Astrocyte (in vitro differentiated cells and primary cell): Measurements from ENCODE around the gene F11. TPM values are rescaled to one million over a fixed set of nuclear protein-coding genes. Genes with fewer than 3 reads are reported as not detected.

Source experiments
- DNase-seq: peaks from one replicate; pipeline ENCODE4 v3.0.0-alpha.2; 2010; ENCODE audit warnings: low read depth
- FAIRE-seq: peaks from 2 replicates; lab custom pipeline; 2011; peaks lifted over from hg19 to GRCh38; lab: Jason Lieb, UNC
- H2AFZ ChIP-seq: 2 replicates; pipeline ENCODE4 v1.6.0; 2012; ENCODE audit warnings: low read depth, low read length, inconsistent platforms
- H3K27ac ChIP-seq: 2 replicates; pipeline ENCODE4 v1.5.1; 2011; ENCODE audit warnings: low read depth, low read length, inconsistent platforms
- H3K27me3 ChIP-seq: 2 replicates; pipeline ENCODE4 v1.6.0; 2011; ENCODE audit warnings: low read length, inconsistent platforms; ENCODE audit not compliant: insufficient read depth
- H3K36me3 ChIP-seq: 2 replicates; pipeline ENCODE4 v1.5.1; 2011; ENCODE audit warnings: low read length, inconsistent platforms; ENCODE audit not compliant: insufficient read depth
- H3K4me1 ChIP-seq: 2 replicates; pipeline ENCODE4 v1.5.1; 2011; ENCODE audit warnings: low read length, inconsistent platforms; ENCODE audit not compliant: insufficient read depth
- H3K4me2 ChIP-seq: 2 replicates; pipeline ENCODE4 v1.6.0; 2012; ENCODE audit warnings: low read length, inconsistent platforms
- H3K4me3 ChIP-seq: 2 replicates; pipeline ENCODE4 v1.5.1; 2011; ENCODE audit warnings: low read depth, mild to moderate bottlenecking, low read length, inconsistent platforms; ENCODE audit not compliant: insufficient read depth
- H3K79me2 ChIP-seq: 2 replicates; pipeline ENCODE4 v1.6.0; 2012; ENCODE audit warnings: mild to moderate bottlenecking, low read length, inconsistent platforms; ENCODE audit not compliant: insufficient read depth
- H3K9ac ChIP-seq: 2 replicates; pipeline ENCODE4 v1.6.0; 2012; ENCODE audit warnings: mild to moderate bottlenecking, low read length, inconsistent platforms
- H3K9me3 ChIP-seq: 2 replicates; pipeline ENCODE4 v1.5.1; 2012; ENCODE audit warnings: low read depth, mild to moderate bottlenecking, low read length, inconsistent platforms; ENCODE audit not compliant: insufficient read depth
- H4K20me1 ChIP-seq: 2 replicates; pipeline ENCODE4 v1.6.0; 2012; ENCODE audit warnings: low read length, inconsistent platforms; ENCODE audit not compliant: insufficient read depth
- H3K27ac Mint-ChIP-seq: one replicate; pipeline ENCODE4 v1.8.0; 2021; ENCODE audit warnings: mild to moderate bottlenecking, mixed read lengths; ENCODE audit not compliant: unreplicated experiment
- H3K27me3 Mint-ChIP-seq: one replicate; pipeline ENCODE4 v1.8.0; 2021; ENCODE audit warnings: low read depth, mixed read lengths; ENCODE audit not compliant: unreplicated experiment
- H3K36me3 Mint-ChIP-seq: one replicate; pipeline ENCODE4 v1.8.0; 2021; ENCODE audit warnings: low read depth, mixed read lengths; ENCODE audit not compliant: unreplicated experiment
- H3K4me1 Mint-ChIP-seq: one replicate; pipeline ENCODE4 v1.8.0; 2021; ENCODE audit warnings: low read depth, mixed read lengths; ENCODE audit not compliant: unreplicated experiment
- H3K4me3 Mint-ChIP-seq: one replicate; pipeline ENCODE4 v1.8.0; 2021; ENCODE audit warnings: mild to moderate bottlenecking, moderate library complexity, mixed read lengths; ENCODE audit not compliant: unreplicated experiment
- H3K9me3 Mint-ChIP-seq: one replicate; pipeline ENCODE4 v1.8.0; 2021; ENCODE audit warnings: mild to moderate bottlenecking, mixed read lengths; ENCODE audit not compliant: unreplicated experiment
- CTCF ChIP-seq: IDR thresholded peaks from 2 replicates; pipeline ENCODE4 v1.5.1; 2011; ENCODE audit warnings: low read depth, mild to moderate bottlenecking, inconsistent platforms, low read length, moderate library complexity; ENCODE audit not compliant: insufficient read depth
- EZH2 ChIP-seq: IDR thresholded peaks from 2 replicates; pipeline ENCODE4 v1.6.1; 2012; ENCODE audit warnings: mild to moderate bottlenecking, low read length, inconsistent platforms; ENCODE audit not compliant: insufficient read depth
- total RNA-seq: library from RNA; stranded (reverse); gene quantifications from 2 replicates; pipeline ENCODE4 v1.2.1, GENCODE V29; 2021

Gene F11
- total RNA-seq, 1 donor from 2014 or later: not detected

- Mint-ChIP-seq H3K9me3 (peaks cover 11% of the 10 kb centered on the region), H3K36me3 (no peaks in the 10 kb centered on the region), H3K27me3 (peaks cover 2% of the 10 kb centered on the region), H3K4me3 (no peak overlapping the region), H3K27ac (no peak overlapping the region), H3K4me1 (no peaks in the 10 kb centered on the region)
- FAIRE-seq: no peak
- no peaks in the 10 kb centered on the region for H4K20me1 ChIP-seq
- H3K36me3 ChIP-seq: no peaks in the 10 kb centered on the region
- no peak overlapping the region for H3K4me3 ChIP-seq
- TF ChIP-seq CTCF: no peak
- TF ChIP-seq EZH2: no peak
- no peaks in the 10 kb centered on the region for H3K79me2 ChIP-seq
- DNase-seq: no peak
- no peak overlapping the region for H3K4me2 ChIP-seq
- no peaks in the 10 kb centered on the region for H3K4me1 ChIP-seq
- no peaks in the 10 kb centered on the region for H3K27me3 ChIP-seq
- no peak overlapping the region for H2AFZ ChIP-seq
- no peak overlapping the region for H3K9ac ChIP-seq
- no peaks in the 10 kb centered on the region for H3K9me3 ChIP-seq
- no peak overlapping the region for H3K27ac ChIP-seq
These were observed 69.8 kb downstream of the F11 start for GRCh38 chr4:186335793-186336192.

Other genes starting within 250 kb of the F11 start
- 1.9 and 2.6 TPM in 2 replicates for gene TLR3, start 197.0 kb upstream of the F11 start, total RNA-seq
- 1.2 and 1.7 TPM in 2 replicates for gene FAM149A, start 161.5 kb upstream of the F11 start, total RNA-seq
- 9.1 and 10.3 TPM in 2 replicates for gene CYP4V2, start 74.6 kb upstream of the F11 start, total RNA-seq
- gene KLKB1, start 38.7 kb upstream of the F11 start, total RNA-seq: 0.31 TPM in 1 of 2 replicates, not detected in the other